HepG2 (cell line): ENCODE measurements around the gene MTA2. TPM values are rescaled to one million over a fixed set of nuclear protein-coding genes. Genes with fewer than 3 reads are reported as not detected.

Experiments
- BCL6 ChIP-seq: IDR thresholded peaks from 2 replicates; pipeline ENCODE4 v1.6.1; 2016; ENCODE audit warnings: missing genetic modification reagents, missing compliant biosample characterization
- FOXJ3 ChIP-seq: sonication (generic); formaldehyde crosslinking; IDR thresholded peaks from 2 replicates; pipeline ENCODE4 v1.4.0; 2020; ENCODE audit warnings: missing genetic modification reagents, mild to moderate bottlenecking, borderline replicate concordance
- KLF12 ChIP-seq: sonication (generic); formaldehyde crosslinking; IDR thresholded peaks from 2 replicates; pipeline ENCODE4 v1.4.0; 2020; ENCODE audit warnings: missing genetic modification reagents, borderline replicate concordance
- ZFP36L1 ChIP-seq: sonication (generic); formaldehyde crosslinking; IDR thresholded peaks from 2 replicates; pipeline ENCODE4 v1.8.0; 2022; ENCODE audit warnings: mild to moderate bottlenecking, missing genetic modification reagents, moderate library complexity
- polyA plus RNA-seq, 8 experiments: library from polyadenylated mRNA; depleted of rRNA in 3 of 8; stranded (reverse) in 7 of 8; unstranded in 1 of 8; fragments of >200 nt; fragmentation: Illumina TruSeq in 4 of 8; extraction: Trizol in 4 of 8; gene quantifications; 2 replicates each; pipeline versions ENCODE4 v1.2.1 to v1.2.3, GENCODE V29; 2011 to 2016; ENCODE audit warnings: low read depth in 4 of 8, missing spikeins in 1 of 8, mixed read lengths in 1 of 8; ENCODE audit not compliant: insufficient read depth in 1 of 8
- total RNA-seq, 5 experiments: library from RNA; depleted of rRNA; stranded (reverse); fragments of >200 nt; fragmentation: Illumina TruSeq; extraction: Trizol; gene quantifications; 2 replicates each; pipeline ENCODE4 v1.2.3, GENCODE V29; 2016; ENCODE audit warnings: low read depth in 1 of 5
- TF ChIP-seq, protein P1 (sequence below): sonication (generic); formaldehyde crosslinking; IDR thresholded peaks from 2 replicates; pipeline ENCODE4 v1.4.0; 2020; ENCODE audit warnings: mild to moderate bottlenecking, missing genetic modification reagents
- TF ChIP-seq, protein P2 (sequence below): sonication (generic); formaldehyde crosslinking; IDR thresholded peaks from 2 replicates; pipeline ENCODE4 v1.5.0; 2020; ENCODE audit warnings: missing genetic modification reagents
- TF ChIP-seq, protein P3 (sequence below): sonication (generic); formaldehyde crosslinking; IDR thresholded peaks from 2 replicates; pipeline ENCODE4 v1.8.0; 2022; ENCODE audit warnings: missing genetic modification reagents, low read depth, mild to moderate bottlenecking, borderline replicate concordance
- TF ChIP-seq, protein P4 (sequence below): sonication (generic); formaldehyde crosslinking; IDR thresholded peaks from 2 replicates; pipeline ENCODE4 v1.5.1; 2020; ENCODE audit warnings: mild to moderate bottlenecking, moderate library complexity, missing genetic modification reagents
- TF ChIP-seq, protein P5 (sequence below): sonication (generic); formaldehyde crosslinking; IDR thresholded peaks from 2 replicates; pipeline ENCODE4 v1.5.0; 2020; ENCODE audit warnings: mild to moderate bottlenecking, missing genetic modification reagents
- TF ChIP-seq, protein P6 (sequence below): IDR thresholded peaks from 2 replicates; pipeline ENCODE4 v1.6.1; 2012; ENCODE audit warnings: inconsistent platforms
- TF ChIP-seq, protein P7 (sequence below): sonication (generic); formaldehyde crosslinking; conservative IDR thresholded peaks from 2 replicates; pipeline ENCODE4 v1.8.0; 2022; ENCODE audit warnings: missing genetic modification reagents
- TF ChIP-seq, protein P8 (sequence below): sonication (generic); formaldehyde crosslinking; IDR thresholded peaks from 2 replicates; pipeline ENCODE4 v1.8.0; 2022; ENCODE audit warnings: low read depth, missing genetic modification reagents
- TF ChIP-seq, protein P9 (sequence below): IDR thresholded peaks from 2 replicates; pipeline ENCODE4 v1.6.1; 2016; ENCODE audit warnings: low read depth, control low read depth

MTA2 gene
- total and polyA plus RNA-seq, 2 of the 13 experiments (the other 11 are each of a cell fraction or from before 2014, with no cell fraction given), result 14.0 to 70.0 TPM

DNA sequence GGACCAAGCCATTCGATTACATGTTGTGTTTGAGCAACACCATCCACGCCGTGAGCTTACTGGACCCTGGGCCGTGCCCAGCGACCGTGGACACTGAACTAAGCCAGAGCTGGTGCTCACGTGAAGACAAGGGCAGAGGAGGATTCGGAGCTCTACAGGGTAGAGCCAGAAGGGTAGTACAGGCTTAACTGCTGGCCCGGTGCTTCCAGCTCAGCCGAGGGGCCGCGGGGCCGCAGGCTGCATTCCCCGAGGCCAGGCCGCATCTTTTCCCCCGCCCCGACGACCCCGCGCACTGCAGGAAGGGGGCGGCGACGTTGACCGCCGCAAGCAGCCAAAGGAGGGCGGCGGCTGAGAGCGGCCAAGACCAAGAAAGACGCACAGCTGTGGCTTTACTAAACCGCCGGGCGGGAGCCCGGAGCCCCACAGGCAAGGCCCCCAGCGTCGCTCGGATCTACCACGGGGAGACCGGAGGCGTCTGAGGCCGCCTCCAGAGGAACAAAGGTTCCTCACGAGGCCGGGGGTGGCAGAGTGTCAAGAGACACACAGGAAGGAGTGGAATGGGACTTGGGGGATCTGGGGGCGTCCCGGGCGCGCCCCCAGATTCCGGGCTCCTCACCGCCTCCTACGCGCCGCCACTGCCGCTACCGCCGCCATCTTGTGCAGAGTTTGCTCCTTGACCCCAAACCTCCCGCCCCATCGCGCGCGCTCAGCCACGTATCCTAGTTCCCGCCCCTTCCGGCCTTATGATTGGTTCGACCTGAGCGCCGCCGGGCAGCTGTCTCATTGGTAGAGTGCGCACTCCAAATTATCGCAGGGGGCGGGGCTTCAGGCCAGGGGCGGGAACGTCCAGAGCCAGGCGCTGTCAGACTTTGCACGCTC lies 44.5 kb upstream of the MTA2 start, which contains the start of gene GANAB (continued):
- TF ChIP-seq, protein P1, sequence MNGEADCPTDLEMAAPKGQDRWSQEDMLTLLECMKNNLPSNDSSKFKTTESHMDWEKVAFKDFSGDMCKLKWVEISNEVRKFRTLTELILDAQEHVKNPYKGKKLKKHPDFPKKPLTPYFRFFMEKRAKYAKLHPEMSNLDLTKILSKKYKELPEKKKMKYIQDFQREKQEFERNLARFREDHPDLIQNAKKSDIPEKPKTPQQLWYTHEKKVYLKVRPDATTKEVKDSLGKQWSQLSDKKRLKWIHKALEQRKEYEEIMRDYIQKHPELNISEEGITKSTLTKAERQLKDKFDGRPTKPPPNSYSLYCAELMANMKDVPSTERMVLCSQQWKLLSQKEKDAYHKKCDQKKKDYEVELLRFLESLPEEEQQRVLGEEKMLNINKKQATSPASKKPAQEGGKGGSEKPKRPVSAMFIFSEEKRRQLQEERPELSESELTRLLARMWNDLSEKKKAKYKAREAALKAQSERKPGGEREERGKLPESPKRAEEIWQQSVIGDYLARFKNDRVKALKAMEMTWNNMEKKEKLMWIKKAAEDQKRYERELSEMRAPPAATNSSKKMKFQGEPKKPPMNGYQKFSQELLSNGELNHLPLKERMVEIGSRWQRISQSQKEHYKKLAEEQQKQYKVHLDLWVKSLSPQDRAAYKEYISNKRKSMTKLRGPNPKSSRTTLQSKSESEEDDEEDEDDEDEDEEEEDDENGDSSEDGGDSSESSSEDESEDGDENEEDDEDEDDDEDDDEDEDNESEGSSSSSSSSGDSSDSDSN (CRISPR knock-in tag), result peak; percentile 81
- TF ChIP-seq, protein P2, sequence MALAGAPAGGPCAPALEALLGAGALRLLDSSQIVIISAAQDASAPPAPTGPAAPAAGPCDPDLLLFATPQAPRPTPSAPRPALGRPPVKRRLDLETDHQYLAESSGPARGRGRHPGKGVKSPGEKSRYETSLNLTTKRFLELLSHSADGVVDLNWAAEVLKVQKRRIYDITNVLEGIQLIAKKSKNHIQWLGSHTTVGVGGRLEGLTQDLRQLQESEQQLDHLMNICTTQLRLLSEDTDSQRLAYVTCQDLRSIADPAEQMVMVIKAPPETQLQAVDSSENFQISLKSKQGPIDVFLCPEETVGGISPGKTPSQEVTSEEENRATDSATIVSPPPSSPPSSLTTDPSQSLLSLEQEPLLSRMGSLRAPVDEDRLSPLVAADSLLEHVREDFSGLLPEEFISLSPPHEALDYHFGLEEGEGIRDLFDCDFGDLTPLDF (CRISPR knock-in tag), result peak; percentile 87; the same call in 1 of the 2 replicates
- TF ChIP-seq KLF12 (CRISPR knock-in tag), result no peak
- TF ChIP-seq, protein P3, sequence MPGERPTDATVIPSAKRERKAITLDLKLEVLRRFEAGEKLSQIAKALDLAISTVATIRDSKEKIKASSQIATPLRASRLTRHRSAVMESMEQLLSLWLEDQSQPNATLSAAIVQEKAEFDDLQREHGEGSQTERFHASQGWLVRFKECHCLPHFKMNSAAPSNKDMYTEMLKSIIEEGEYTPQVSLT (CRISPR knock-in tag), result no peak
- TF ChIP-seq, protein P4, sequence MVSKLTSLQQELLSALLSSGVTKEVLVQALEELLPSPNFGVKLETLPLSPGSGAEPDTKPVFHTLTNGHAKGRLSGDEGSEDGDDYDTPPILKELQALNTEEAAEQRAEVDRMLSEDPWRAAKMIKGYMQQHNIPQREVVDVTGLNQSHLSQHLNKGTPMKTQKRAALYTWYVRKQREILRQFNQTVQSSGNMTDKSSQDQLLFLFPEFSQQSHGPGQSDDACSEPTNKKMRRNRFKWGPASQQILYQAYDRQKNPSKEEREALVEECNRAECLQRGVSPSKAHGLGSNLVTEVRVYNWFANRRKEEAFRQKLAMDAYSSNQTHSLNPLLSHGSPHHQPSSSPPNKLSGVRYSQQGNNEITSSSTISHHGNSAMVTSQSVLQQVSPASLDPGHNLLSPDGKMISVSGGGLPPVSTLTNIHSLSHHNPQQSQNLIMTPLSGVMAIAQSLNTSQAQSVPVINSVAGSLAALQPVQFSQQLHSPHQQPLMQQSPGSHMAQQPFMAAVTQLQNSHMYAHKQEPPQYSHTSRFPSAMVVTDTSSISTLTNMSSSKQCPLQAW, result no peak
- TF ChIP-seq ZFP36L1 (CRISPR knock-in tag), result peak; percentile 26; the same call in 1 of the 2 replicates
- peak; percentile 39; the same call in 1 of the 2 replicates for TF ChIP-seq BCL6
- TF ChIP-seq, protein P5, sequence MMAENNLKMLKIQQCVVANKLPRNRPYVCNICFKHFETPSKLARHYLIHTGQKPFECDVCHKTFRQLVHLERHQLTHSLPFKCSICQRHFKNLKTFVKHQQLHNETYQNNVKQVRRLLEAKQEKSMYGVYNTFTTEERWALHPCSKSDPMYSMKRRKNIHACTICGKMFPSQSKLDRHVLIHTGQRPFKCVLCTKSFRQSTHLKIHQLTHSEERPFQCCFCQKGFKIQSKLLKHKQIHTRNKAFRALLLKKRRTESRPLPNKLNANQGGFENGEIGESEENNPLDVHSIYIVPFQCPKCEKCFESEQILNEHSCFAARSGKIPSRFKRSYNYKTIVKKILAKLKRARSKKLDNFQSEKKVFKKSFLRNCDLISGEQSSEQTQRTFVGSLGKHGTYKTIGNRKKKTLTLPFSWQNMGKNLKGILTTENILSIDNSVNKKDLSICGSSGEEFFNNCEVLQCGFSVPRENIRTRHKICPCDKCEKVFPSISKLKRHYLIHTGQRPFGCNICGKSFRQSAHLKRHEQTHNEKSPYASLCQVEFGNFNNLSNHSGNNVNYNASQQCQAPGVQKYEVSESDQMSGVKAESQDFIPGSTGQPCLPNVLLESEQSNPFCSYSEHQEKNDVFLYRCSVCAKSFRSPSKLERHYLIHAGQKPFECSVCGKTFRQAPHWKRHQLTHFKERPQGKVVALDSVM (CRISPR knock-in tag), result 0 out of 2 replicates have a peak, but pooled peaks have one; percentile 10
- TF ChIP-seq, protein P6, sequence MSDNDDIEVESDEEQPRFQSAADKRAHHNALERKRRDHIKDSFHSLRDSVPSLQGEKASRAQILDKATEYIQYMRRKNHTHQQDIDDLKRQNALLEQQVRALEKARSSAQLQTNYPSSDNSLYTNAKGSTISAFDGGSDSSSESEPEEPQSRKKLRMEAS, result peak; percentile 42
- no peak; the same call in 1 of the 2 replicates for TF ChIP-seq FOXJ3 (CRISPR knock-in tag)
- TF ChIP-seq, protein P7, sequence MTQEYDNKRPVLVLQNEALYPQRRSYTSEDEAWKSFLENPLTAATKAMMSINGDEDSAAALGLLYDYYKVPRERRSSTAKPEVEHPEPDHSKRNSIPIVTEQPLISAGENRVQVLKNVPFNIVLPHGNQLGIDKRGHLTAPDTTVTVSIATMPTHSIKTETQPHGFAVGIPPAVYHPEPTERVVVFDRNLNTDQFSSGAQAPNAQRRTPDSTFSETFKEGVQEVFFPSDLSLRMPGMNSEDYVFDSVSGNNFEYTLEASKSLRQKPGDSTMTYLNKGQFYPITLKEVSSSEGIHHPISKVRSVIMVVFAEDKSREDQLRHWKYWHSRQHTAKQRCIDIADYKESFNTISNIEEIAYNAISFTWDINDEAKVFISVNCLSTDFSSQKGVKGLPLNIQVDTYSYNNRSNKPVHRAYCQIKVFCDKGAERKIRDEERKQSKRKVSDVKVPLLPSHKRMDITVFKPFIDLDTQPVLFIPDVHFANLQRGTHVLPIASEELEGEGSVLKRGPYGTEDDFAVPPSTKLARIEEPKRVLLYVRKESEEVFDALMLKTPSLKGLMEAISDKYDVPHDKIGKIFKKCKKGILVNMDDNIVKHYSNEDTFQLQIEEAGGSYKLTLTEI (CRISPR knock-in tag), result no peak
- TF ChIP-seq, protein P8, sequence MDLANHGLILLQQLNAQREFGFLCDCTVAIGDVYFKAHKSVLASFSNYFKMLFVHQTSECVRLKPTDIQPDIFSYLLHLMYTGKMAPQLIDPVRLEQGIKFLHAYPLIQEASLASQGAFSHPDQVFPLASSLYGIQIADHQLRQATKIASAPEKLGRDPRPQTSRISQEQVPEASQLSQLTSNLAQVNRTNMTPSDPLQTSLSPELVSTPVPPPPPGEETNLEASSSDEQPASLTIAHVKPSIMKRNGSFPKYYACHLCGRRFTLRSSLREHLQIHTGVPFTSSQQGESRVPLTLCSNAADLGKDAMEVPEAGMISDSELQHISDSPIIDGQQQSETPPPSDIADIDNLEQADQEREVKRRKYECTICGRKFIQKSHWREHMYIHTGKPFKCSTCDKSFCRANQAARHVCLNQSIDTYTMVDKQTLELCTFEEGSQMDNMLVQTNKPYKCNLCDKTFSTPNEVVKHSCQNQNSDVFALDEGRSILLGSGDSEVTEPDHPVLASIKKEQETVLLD (CRISPR knock-in tag), result peak; percentile 54; the same call in 1 of the 2 replicates
- TF ChIP-seq, protein P9, sequence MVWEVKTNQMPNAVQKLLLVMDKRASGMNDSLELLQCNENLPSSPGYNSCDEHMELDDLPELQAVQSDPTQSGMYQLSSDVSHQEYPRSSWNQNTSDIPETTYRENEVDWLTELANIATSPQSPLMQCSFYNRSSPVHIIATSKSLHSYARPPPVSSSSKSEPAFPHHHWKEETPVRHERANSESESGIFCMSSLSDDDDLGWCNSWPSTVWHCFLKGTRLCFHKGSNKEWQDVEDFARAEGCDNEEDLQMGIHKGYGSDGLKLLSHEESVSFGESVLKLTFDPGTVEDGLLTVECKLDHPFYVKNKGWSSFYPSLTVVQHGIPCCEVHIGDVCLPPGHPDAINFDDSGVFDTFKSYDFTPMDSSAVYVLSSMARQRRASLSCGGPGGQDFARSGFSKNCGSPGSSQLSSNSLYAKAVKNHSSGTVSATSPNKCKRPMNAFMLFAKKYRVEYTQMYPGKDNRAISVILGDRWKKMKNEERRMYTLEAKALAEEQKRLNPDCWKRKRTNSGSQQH (CRISPR knock-in tag), result no peak; the same call in 1 of the 2 replicates
